RWPE1 (cell line): ENCODE data around the gene LMBR1.
A peak's percentile ranks its signal among the peaks of the same experiment; 100 is the strongest.

Source experiments
- CTCF ChIA-PET: fragments of 350-600 bp; sonication (Branson Sonifier 250); formaldehyde crosslinking; extraction: SDS; loops from one replicate; lab custom pipeline; 2021; lab: Yijun Ruan, JAX
- POLR2A ChIA-PET: fragments of 400-600 bp; formaldehyde crosslinking; extraction: SDS; loops from one replicate; lab custom pipeline; 2020; ENCODE audit warnings: antibody characterized with exemption; ENCODE audit not compliant: low non-redundant PET; lab: Yijun Ruan, JAX
- DNase-seq: peaks from one replicate; pipeline ENCODE4 v3.0.0; 2012; ENCODE audit warnings: low spot score
- H3K27ac ChIP-seq: fragments of 450-650 bp; 2 replicates; pipeline ENCODE4 v1.5.1; 2017
- CTCF ChIP-seq: fragments of 450-650 bp; conservative IDR thresholded peaks from 2 replicates; pipeline ENCODE4 v1.5.1; 2017; ENCODE audit warnings: low read depth, mild to moderate bottlenecking

Gene LMBR1

GRCh38 chr7:156833312-156833711 lies 59.7 kb downstream of the LMBR1 start:
- DNase-seq, result no peak
- CTCF ChIA-PET, result no interaction called here
- no peak overlapping the region for H3K27ac ChIP-seq
- TF ChIP-seq CTCF, result no peak
- POLR2A ChIA-PET, result no interaction called here

GRCh38 chr7:156832195-156832877 lies 60.6 kb downstream of the LMBR1 start:
- POLR2A ChIA-PET, result no interaction called here
- DNase-seq, result no peak
- CTCF ChIA-PET, result no interaction called here
- H3K27ac ChIP-seq, result no peak overlapping the region
- no peak for TF ChIP-seq CTCF

- TF ChIP-seq CTCF, result no peak
- ChIA-PET CTCF (no interaction called here), POLR2A (no interaction called here)
- no peak overlapping the region for H3K27ac ChIP-seq
- DNase-seq, result peak; percentile 7
These were observed 63.2 kb downstream of the LMBR1 start for GRCh38 chr7:156829669-156830336.

GRCh38 chr7:156827587-156828203 lies 65.3 kb downstream of the LMBR1 start:
- DNase-seq, result peak; percentile 6
- CTCF ChIA-PET, result no interaction called here
- H3K27ac ChIP-seq, result no peak overlapping the region
- TF ChIP-seq CTCF, result peak; percentile 70
- POLR2A ChIA-PET, result no interaction called here

- DNase-seq, result peak; percentile 27
- CTCF ChIA-PET, result no interaction called here
- POLR2A ChIA-PET, result no interaction called here
- peak overlapping the region; percentile 75 for H3K27ac ChIP-seq
- no peak for TF ChIP-seq CTCF
These were observed 69.5 kb downstream of the LMBR1 start for GRCh38 chr7:156823435-156823834.

- CTCF ChIA-PET, result interaction anchor here (0.6 kb wide), 2 partner anchors 51 to 169 kb away, joined by 3 to 5 read pairs; no protein-coding TSS in a partner anchor
- no peak for TF ChIP-seq CTCF
- DNase-seq, result no peak
- no peak overlapping the region for H3K27ac ChIP-seq
- POLR2A ChIA-PET, result interaction anchor here (0.5 kb wide), 2 partner anchors 65 to 115 kb away, joined by 3 to 7 read pairs; no protein-coding TSS in a partner anchor
These were observed 72.4 kb downstream of the LMBR1 start for GRCh38 chr7:156820445-156821063.
